Left lung (tissue), 10 donors: ENCODE measurements around the gene TRERF1. TPM values are rescaled to one million over a fixed set of nuclear protein-coding genes. Genes with fewer than 3 reads are reported as not detected.
A peak's percentile ranks its signal among the peaks of the same experiment; 100 is the strongest.

Source experiments
- ATAC-seq: fragments of 200-7000 bp; cut with Tn5 transposase; one replicate; pipeline ENCODE4 v1.9.1; 2020; ENCODE audit warnings: moderate library complexity
- DNase-seq, 4 donors: peaks; one replicate each; pipeline ENCODE4 v3.0.0-alpha.2; 2013 to 2020
- H3K27ac ChIP-seq, 2 donors: fragments of 200-600 bp; sonication (generic) in 1 of 2; one replicate each; pipeline versions ENCODE4 v1.5.0 to v1.8.0; 2020 to 2021
- H3K27me3 ChIP-seq, 2 donors: fragments of 200-600 bp; sonication (generic) in 1 of 2; one replicate each; pipeline versions ENCODE4 v1.5.0 to v1.8.0; 2020 to 2021
- H3K36me3 ChIP-seq, 2 donors: fragments of 200-600 bp; sonication (generic) in 1 of 2; one replicate each; pipeline versions ENCODE4 v1.5.0 to v1.8.0; 2020 to 2021
- H3K4me1 ChIP-seq, 2 donors: fragments of 200-600 bp; one replicate each; pipeline ENCODE4 v1.8.0; 2021
- H3K4me3 ChIP-seq, 2 donors: fragments of 200-600 bp; sonication (generic) in 1 of 2; one replicate each; pipeline versions ENCODE4 v1.5.0 to v1.8.0; 2020 to 2021; ENCODE audit warnings: mild to moderate bottlenecking in 1 of 2
- H3K9me3 ChIP-seq, 2 donors: fragments of 200-600 bp; sonication (generic) in 1 of 2; one replicate each; pipeline versions ENCODE4 v1.5.0 to v1.8.0; 2020 to 2021
- CTCF ChIP-seq, 2 donors: fragments of 200-600 bp; sonication (generic) in 1 of 2; IDR thresholded peaks; one replicate each; pipeline versions ENCODE4 v1.5.0 to v1.8.0; 2021; ENCODE audit warnings: antibody characterized with exemption in 2 of 2
- intact Hi-C, 2 donors: fragments of 100-400 bp; cut with DNase I; formaldehyde crosslinking; loops; one replicate each; pipeline versions ENCODE4 v1.11.2 to v1.14.2; 2022
- polyA plus RNA-seq, 6 donors: library from polyadenylated mRNA; unstranded; fragments of 120-200 nt; gene quantifications; one replicate each; pipeline ENCODE4 v1.2.1, GENCODE V29; 2013; ENCODE audit not compliant: insufficient read length in 6 of 6
- total RNA-seq, 2 donors: library from RNA; stranded (reverse); fragmentation: NEBNext Ultra II Directional; extraction: Animal tissue kit (Norgen Biotek cat#: 25700); gene quantifications; one replicate each; pipeline ENCODE4 v1.2.1, GENCODE V29; 2021
- donor health status: DM: no; HTN: yes; CAD: no.
- donor health status: DM: no; HTN: no; CAD: no.

The TRERF1 gene
- total and polyA plus RNA-seq, 8 donors, result 3.7 to 24.9 (median 20.7) TPM

- intact Hi-C loops, result no loop called here
- no peaks in the 10 kb centered on the region for H3K9me3 ChIP-seq
- no peak overlapping the region for H3K4me3 ChIP-seq
- no peak overlapping the region for H3K27ac ChIP-seq
- no peak for DNase-seq
- H3K27me3 ChIP-seq, result no peaks in the 10 kb centered on the region
- no peaks in the 10 kb centered on the region for H3K36me3 ChIP-seq
- peaks cover 0 to 15% of the 10 kb centered on the region in 2 donors for H3K4me1 ChIP-seq
- no peak for ATAC-seq
- TF ChIP-seq CTCF (IDR thresholded peaks at IDR 0.05), result no peak
These were observed 151.0 kb downstream of the TRERF1 start for GRCh38 chr6:42300701-42301100.

GRCh38 chr6:42300185-42300584, 151.5 kb downstream of the TRERF1 start:
- Histone ChIP-seq H3K4me3 (no peak overlapping the region), H3K36me3 (no peaks in the 10 kb centered on the region), H3K4me1 (peaks cover 0 to 19% of the 10 kb centered on the region in 2 donors), H3K27me3 (no peaks in the 10 kb centered on the region), H3K9me3 (no peaks in the 10 kb centered on the region), H3K27ac (no peak overlapping the region)
- ATAC-seq (no peak), DNase-seq (no peak)
- TF ChIP-seq CTCF (IDR thresholded peaks at IDR 0.05), result no peak
- intact Hi-C loops, result no loop called here

- H3K4me3 ChIP-seq, result no peak overlapping the region
- no peak for DNase-seq
- TF ChIP-seq CTCF (IDR thresholded peaks at IDR 0.05), result no peak
- peaks cover 0 to 31% of the 10 kb centered on the region in 2 donors for H3K4me1 ChIP-seq
- no peaks in the 10 kb centered on the region for H3K9me3 ChIP-seq
- H3K36me3 ChIP-seq, result no peaks in the 10 kb centered on the region
- ATAC-seq, result no peak
- intact Hi-C loops, result no loop called here
- H3K27me3 ChIP-seq, result no peaks in the 10 kb centered on the region
- peak overlapping the region in 1 of 2 donors; percentile 18 for H3K27ac ChIP-seq
These were observed 154.1 kb downstream of the TRERF1 start for GRCh38 chr6:42297661-42298060.

- H3K27ac ChIP-seq, result peak overlapping the region in 1 of 2 donors; percentile 18
- peaks cover 0 to 38% of the 10 kb centered on the region in 2 donors for H3K4me1 ChIP-seq
- no peaks in the 10 kb centered on the region for H3K9me3 ChIP-seq
- ATAC-seq (no peak), DNase-seq (no peak)
- TF ChIP-seq CTCF (IDR thresholded peaks at IDR 0.05), result no peak
- no peak overlapping the region for H3K4me3 ChIP-seq
- no peaks in the 10 kb centered on the region for H3K36me3 ChIP-seq
- no peaks in the 10 kb centered on the region for H3K27me3 ChIP-seq
- intact Hi-C loops, result no loop called here
These were observed 155.1 kb downstream of the TRERF1 start for GRCh38 chr6:42296614-42297013.

GRCh38 chr6:42295677-42296076, 156.0 kb downstream of the TRERF1 start:
- ATAC-seq (no peak), DNase-seq (no peak)
- Histone ChIP-seq H3K4me1 (peaks cover 0 to 38% of the 10 kb centered on the region in 2 donors), H3K4me3 (no peak overlapping the region), H3K27me3 (no peaks in the 10 kb centered on the region), H3K36me3 (no peaks in the 10 kb centered on the region), H3K9me3 (no peaks in the 10 kb centered on the region), H3K27ac (no peak overlapping the region)
- intact Hi-C loops, result no loop called here
- no peak for TF ChIP-seq CTCF (IDR thresholded peaks at IDR 0.05)
